HEK293 (cell line): ENCODE results near the gene PELI3.

Source experiments
- CTCF ChIP-seq: fragments of 450-650 bp; formaldehyde crosslinking; IDR thresholded peaks from 2 replicates; pipeline ENCODE4 v1.5.1; 2016; ENCODE audit warnings: missing biosample characterization, missing genetic modification characterization
- GLIS2 ChIP-seq: fragments of 450-650 bp; formaldehyde crosslinking; IDR thresholded peaks from 2 replicates; pipeline ENCODE4 v1.5.1; 2016; ENCODE audit warnings: missing biosample characterization, missing genetic modification characterization
- KLF16 ChIP-seq: fragments of 450-650 bp; formaldehyde crosslinking; IDR thresholded peaks from 2 replicates; pipeline ENCODE4 v1.5.1; 2017; ENCODE audit warnings: missing biosample characterization, missing genetic modification characterization
- REST ChIP-seq: fragments of 450-650 bp; formaldehyde crosslinking; IDR thresholded peaks from 2 replicates; pipeline ENCODE4 v1.5.1; 2016; ENCODE audit warnings: missing biosample characterization, missing genetic modification characterization
- TCF7L2 ChIP-seq: IDR thresholded peaks from 2 replicates; pipeline ENCODE4 v1.6.1; 2011; ENCODE audit warnings: low read depth, mild to moderate bottlenecking, inconsistent platforms, low read length, moderate library complexity, borderline replicate concordance
- TSHZ1 ChIP-seq: fragments of 450-650 bp; formaldehyde crosslinking; IDR thresholded peaks from 2 replicates; pipeline ENCODE4 v1.5.1; 2016; ENCODE audit warnings: missing biosample characterization, missing genetic modification characterization, borderline replicate concordance
- ZBTB11 ChIP-seq: fragments of 450-650 bp; formaldehyde crosslinking; conservative IDR thresholded peaks from 2 replicates; pipeline ENCODE4 v1.5.1; 2016; ENCODE audit warnings: low read depth, missing biosample characterization, missing genetic modification characterization
- ZFP41 ChIP-seq: fragments of 450-650 bp; formaldehyde crosslinking; IDR thresholded peaks from 2 replicates; pipeline ENCODE4 v1.5.1; 2016; ENCODE audit warnings: missing biosample characterization, missing genetic modification characterization, borderline replicate concordance
- ZNF366 ChIP-seq: fragments of 450-650 bp; formaldehyde crosslinking; conservative IDR thresholded peaks from 2 replicates; pipeline ENCODE4 v1.5.1; 2016; ENCODE audit warnings: missing biosample characterization, missing genetic modification characterization
- ZNF600 ChIP-seq: fragments of 450-650 bp; formaldehyde crosslinking; IDR thresholded peaks from 2 replicates; pipeline ENCODE4 v1.5.1; 2016; ENCODE audit warnings: missing biosample characterization, missing genetic modification characterization

GRCh38 chr11:66421492-66422205 lies 45.1 kb upstream of the PELI3 start:
- TF ChIP-seq CTCF (tag by site-specific recombination) = no peak
- TF ChIP-seq ZFP41 (tag by site-specific recombination) = no peak
- TF ChIP-seq TSHZ1 (tag by site-specific recombination) = peak; percentile 75
- no peak for TF ChIP-seq TCF7L2
- peak; percentile 100 for TF ChIP-seq REST (tag by site-specific recombination)
- no peak; the same call in 1 of the 2 replicates for TF ChIP-seq GLIS2 (tag by site-specific recombination)
- peak; percentile 71; the same call in 1 of the 2 replicates for TF ChIP-seq KLF16
- no peak for TF ChIP-seq ZNF366 (tag by site-specific recombination)
- no peak; the same call in 1 of the 2 replicates for TF ChIP-seq ZBTB11 (tag by site-specific recombination)
- peak; percentile 74 for TF ChIP-seq ZNF600 (tag by site-specific recombination)
